Cardiac muscle cell (in vitro differentiated cells and primary cell): ENCODE data around the gene IL17RE. TPM values are rescaled to one million over a fixed set of nuclear protein-coding genes. Genes with fewer than 3 reads are reported as not detected.

Experiments used
- DNase-seq, 2 donors: peaks; one replicate each; pipeline versions ENCODE4 v3.0.0 to v3.0.0-alpha.2; 2010 to 2017; ENCODE audit warnings: low read depth in 1 of 2, low spot score in 1 of 2
- H3K27ac ChIP-seq: fragments of 200-600 bp; sonication (generic); 2 replicates; pipeline ENCODE4 v1.5.1; 2016
- H3K27me3 ChIP-seq: fragments of 200-600 bp; sonication (generic); 2 replicates; pipeline ENCODE4 v1.6.0; 2016; ENCODE audit warnings: control low read depth
- H3K36me3 ChIP-seq: fragments of 200-600 bp; sonication (generic); 2 replicates; pipeline ENCODE4 v1.5.1; 2016; ENCODE audit warnings: control low read depth
- H3K4me1 ChIP-seq: fragments of 200-600 bp; sonication (generic); 2 replicates; pipeline ENCODE4 v1.8.1; 2017; ENCODE audit warnings: low read depth, mild to moderate bottlenecking, mixed run types
- H3K4me3 ChIP-seq: fragments of 200-600 bp; sonication (generic); 2 replicates; pipeline ENCODE4 v1.5.1; 2016; ENCODE audit warnings: mild to moderate bottlenecking
- H3K9me3 ChIP-seq: fragments of 200-600 bp; sonication (generic); 2 replicates; pipeline ENCODE4 v1.5.1; 2017; ENCODE audit warnings: low read depth, mild to moderate bottlenecking, control low read depth
- polyA plus RNA-seq: library from polyadenylated mRNA; unstranded; fragments of >200 nt; fragmentation: Nextera tagmentation; extraction: Ambion mirVana; gene quantifications from 2 replicates; pipeline ENCODE4 v1.2.1, GENCODE V29; 2016
- total RNA-seq: library from RNA; depleted of rRNA; stranded (reverse); fragments of >200 nt; gene quantifications from 2 replicates; pipeline ENCODE4 v1.2.3, GENCODE V29; 2016
- TF ChIP-seq, protein P1 (sequence below): IDR thresholded peaks from 2 replicates; pipeline ENCODE4 v1.5.1; 2012; ENCODE audit warnings: low read depth, mild to moderate bottlenecking, low read length

IL17RE gene
- total and polyA plus RNA-seq, 2 experiments from 2014 or later: 1.2 to 1.3 TPM

DNA sequence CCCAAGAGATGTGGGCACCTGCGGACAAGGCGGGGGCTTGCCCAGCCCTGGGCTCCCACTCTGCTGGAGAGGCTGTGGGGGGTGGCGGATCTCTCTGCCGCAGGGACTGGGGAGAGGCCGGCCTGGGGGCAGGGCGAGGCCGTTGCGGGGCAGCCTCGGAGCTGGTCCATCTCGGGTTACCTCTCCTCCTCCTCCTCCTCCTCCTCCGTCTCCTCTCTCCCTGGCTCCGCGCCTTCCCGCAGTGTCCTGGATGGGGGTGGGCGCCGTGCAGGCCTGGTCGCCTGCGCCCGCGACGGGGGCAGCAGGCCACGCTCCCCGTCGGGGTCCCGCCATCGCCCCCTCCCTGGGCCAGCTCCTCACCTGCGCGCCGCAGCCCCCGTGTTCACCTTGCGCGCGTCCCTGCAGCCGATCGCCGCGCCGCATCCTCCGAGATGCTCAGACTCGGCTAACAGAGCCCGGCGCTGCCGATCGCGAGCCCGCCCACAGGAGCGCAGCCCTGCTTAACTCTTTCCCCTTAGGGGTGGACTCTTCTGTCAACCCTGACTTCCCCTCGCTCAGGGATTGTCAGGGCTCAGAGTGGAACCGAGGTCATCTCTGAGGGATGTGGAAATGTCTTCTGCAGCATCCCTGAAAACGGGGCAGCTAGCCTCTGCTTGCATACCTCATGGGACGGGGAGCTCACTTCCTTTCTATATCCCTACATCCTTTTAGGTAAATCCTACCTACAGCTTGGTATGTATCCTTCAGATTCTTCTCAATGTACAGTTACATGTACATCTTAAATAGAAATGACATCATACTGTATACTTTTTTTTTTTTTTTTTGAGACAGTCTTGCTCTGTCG, 49.5 kb downstream of the IL17RE start, which contains the start of gene PRRT3:
Gene PRRT3, minus strand, starts transcription at position 447 of the 844 bp plus-strand sequence. CDS start 2,293 bp downstream, outside the sequence.
- TF ChIP-seq, protein P1, sequence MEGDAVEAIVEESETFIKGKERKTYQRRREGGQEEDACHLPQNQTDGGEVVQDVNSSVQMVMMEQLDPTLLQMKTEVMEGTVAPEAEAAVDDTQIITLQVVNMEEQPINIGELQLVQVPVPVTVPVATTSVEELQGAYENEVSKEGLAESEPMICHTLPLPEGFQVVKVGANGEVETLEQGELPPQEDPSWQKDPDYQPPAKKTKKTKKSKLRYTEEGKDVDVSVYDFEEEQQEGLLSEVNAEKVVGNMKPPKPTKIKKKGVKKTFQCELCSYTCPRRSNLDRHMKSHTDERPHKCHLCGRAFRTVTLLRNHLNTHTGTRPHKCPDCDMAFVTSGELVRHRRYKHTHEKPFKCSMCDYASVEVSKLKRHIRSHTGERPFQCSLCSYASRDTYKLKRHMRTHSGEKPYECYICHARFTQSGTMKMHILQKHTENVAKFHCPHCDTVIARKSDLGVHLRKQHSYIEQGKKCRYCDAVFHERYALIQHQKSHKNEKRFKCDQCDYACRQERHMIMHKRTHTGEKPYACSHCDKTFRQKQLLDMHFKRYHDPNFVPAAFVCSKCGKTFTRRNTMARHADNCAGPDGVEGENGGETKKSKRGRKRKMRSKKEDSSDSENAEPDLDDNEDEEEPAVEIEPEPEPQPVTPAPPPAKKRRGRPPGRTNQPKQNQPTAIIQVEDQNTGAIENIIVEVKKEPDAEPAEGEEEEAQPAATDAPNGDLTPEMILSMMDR: no peak
- H3K27ac ChIP-seq: no peak within 1 kb of the TSS
- no peaks in the 10 kb centered on the region for H3K36me3 ChIP-seq
- H3K4me1 ChIP-seq: peaks cover 11% of the 10 kb centered on the region
- H3K9me3 ChIP-seq: no peaks in the 10 kb centered on the region
- DNase-seq: peak; percentile 52 to 70
- no peaks in the 10 kb centered on the region for H3K27me3 ChIP-seq
- H3K4me3 ChIP-seq: peak within 1 kb of the TSS; percentile 56

DNA sequence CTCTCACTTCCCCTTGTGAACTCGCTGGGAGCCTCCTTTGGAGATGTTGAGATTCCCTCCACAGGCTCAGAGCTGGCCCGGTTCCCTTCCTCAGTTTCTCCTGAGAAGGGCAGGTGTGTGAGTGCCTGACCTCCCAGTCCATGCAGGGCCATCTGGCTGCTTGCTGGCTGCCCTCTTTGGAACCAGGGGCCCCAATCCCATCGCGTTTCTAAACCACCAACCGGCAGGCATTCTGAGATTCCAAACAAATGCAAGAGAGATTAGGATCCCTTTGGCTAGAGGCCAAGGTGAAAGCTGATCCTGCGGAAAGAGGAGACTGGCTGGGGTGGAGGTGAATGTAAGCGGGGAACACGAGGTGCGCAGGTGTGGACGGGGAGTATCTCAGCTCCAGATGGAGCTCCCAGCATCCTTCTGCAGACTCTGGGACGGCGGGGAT, 52.4 kb downstream of the IL17RE start:
- peak overlapping the region; percentile 57 for H3K27ac ChIP-seq
- no peak overlapping the region for H3K4me3 ChIP-seq
- no peaks in the 10 kb centered on the region for H3K27me3 ChIP-seq
- TF ChIP-seq, protein P1: no peak
- H3K36me3 ChIP-seq: no peaks in the 10 kb centered on the region
- peak; percentile 41 to 78 for DNase-seq
- H3K4me1 ChIP-seq: peaks cover 11% of the 10 kb centered on the region
- no peaks in the 10 kb centered on the region for H3K9me3 ChIP-seq

DNA sequence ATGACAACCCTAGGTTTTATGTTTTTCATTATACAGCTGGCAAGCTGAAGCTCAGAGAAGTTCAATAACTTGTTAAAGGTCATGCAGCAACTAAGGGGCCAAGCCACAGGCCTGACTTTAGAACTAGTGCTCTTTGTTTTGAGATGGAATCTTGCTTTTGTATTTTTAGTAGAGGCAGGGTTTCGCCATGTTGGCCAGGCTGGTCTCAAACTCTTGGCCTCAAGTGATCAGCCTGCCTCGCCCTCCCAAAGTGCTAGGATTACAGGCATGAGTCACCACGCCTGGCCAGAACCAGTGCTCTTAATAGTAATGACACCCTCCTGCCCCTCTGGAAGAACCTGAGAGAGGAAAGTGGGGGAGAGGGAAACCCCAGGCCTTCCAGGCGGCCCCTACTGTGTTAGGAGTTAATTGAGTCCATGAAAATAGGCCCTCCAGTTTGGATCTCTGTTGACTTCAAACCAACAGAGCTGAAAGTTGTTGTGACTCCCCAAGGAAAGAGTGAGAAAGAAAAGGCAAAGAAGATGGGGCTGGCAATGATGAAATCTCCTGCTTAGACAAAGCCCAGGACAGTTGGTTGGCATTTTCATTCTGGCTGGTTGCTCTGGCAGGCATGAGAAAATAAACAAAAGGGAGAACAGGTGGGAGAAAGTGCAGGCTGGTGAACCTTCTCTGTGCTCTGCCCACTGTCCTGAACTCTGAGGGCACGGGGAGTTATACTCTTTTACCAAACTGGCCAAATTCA, 53.1 kb downstream of the IL17RE start:
- H3K36me3 ChIP-seq: no peaks in the 10 kb centered on the region
- TF ChIP-seq, protein P1: no peak
- no peak overlapping the region for H3K27ac ChIP-seq
- H3K4me3 ChIP-seq: no peak overlapping the region
- H3K4me1 ChIP-seq: peaks cover 11% of the 10 kb centered on the region
- no peaks in the 10 kb centered on the region for H3K9me3 ChIP-seq
- DNase-seq: no peak
- H3K27me3 ChIP-seq: no peaks in the 10 kb centered on the region

DNA sequence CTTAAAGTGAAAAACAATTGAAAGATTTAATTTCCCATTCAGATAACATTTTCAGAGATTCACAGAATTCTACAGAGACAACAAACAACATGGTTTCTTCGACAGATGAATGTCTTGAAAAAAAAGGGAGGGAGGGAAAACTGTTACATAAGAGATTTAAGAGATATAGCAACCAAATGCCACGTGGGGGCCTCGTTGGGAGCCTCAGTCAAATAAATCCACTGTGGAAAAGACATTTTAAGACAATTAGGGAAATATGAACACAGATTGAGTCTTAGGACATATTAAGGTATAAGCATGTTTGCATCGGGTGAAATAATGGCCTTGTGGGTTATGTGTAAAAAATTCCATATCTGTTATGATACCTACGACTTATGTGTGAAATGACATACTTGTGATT, 54.6 kb downstream of the IL17RE start:
- peaks cover 11% of the 10 kb centered on the region for H3K4me1 ChIP-seq
- no peak overlapping the region for H3K4me3 ChIP-seq
- no peak overlapping the region for H3K27ac ChIP-seq
- H3K9me3 ChIP-seq: no peaks in the 10 kb centered on the region
- no peak for DNase-seq
- no peaks in the 10 kb centered on the region for H3K27me3 ChIP-seq
- H3K36me3 ChIP-seq: peaks cover 3% of the 10 kb centered on the region
- TF ChIP-seq, protein P1: peak; percentile 2

DNA sequence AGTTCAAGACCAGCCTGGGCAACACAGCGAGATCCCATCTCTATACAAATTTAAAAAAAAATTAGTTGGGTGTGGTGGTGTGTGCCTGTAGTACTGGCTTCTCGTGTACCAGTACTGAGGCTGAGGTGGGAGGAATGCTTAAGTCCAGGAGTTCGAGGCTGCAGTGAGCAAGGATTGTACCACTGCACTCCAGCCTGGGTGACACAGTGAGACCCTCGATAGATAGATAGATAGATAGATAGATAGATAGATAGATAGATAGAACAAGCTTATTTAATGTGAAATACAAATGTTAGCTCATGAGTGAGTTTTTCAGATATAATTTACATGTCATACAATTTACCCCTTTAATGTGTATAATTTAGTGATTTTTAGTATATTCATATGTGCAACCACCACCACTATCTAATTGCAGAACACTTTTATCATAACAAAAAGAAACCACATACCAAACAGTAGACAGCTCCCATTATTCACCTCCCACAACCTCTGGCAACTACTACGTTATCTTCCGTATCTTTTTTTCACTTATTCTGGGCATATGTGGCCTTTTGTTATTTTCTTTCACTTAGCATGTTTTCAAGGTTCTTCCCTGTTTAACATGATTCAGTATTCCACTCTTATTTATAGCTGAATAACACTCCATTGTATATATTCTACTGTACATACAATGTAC, 62.7 kb downstream of the IL17RE start:
- H3K36me3 ChIP-seq: peaks cover 36% of the 10 kb centered on the region
- no peaks in the 10 kb centered on the region for H3K27me3 ChIP-seq
- H3K4me1 ChIP-seq: no peaks in the 10 kb centered on the region
- TF ChIP-seq, protein P1: no peak
- no peak overlapping the region for H3K4me3 ChIP-seq
- no peak for DNase-seq
- H3K27ac ChIP-seq: no peak overlapping the region
- no peaks in the 10 kb centered on the region for H3K9me3 ChIP-seq
